SW 1271 (cell line): ENCODE measurements around the gene DISP3.
A peak's percentile ranks its signal among the peaks of the same experiment; 100 is the strongest.

ENCODE experiments used
- DNase-seq, 2 experiments: peaks; one replicate each; lab custom pipeline; 2025; lab: John Stamatoyannopoulos, UW

DISP3 gene

GRCh38 chr1:11543392-11543791 is 64.4 kb downstream of the DISP3 start:
- DNase-seq = no peak

GRCh38 chr1:11543796-11544195 is 64.8 kb downstream of the DISP3 start:
- DNase-seq = no peak

DNA sequence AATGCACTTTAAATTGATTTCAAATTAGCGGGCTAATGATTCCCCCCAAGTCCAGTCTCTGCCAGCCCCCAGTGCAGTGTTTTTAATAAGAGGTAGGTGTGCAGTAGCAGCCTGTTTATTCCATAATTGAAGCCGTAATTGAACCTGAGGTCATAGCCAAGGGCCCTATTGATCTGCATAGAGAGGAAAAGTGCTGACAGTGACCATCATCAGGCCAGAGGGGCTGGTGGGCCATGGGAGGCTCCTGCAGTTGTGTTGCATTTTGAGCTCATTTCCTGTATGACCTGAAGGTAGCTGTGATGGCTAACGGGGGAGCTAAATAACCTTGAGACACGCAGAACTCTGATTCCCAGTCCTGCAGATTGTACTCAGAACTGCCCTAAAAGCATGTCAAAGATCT is 67.5 kb downstream of the DISP3 start:
- DNase-seq = no peak

DNA sequence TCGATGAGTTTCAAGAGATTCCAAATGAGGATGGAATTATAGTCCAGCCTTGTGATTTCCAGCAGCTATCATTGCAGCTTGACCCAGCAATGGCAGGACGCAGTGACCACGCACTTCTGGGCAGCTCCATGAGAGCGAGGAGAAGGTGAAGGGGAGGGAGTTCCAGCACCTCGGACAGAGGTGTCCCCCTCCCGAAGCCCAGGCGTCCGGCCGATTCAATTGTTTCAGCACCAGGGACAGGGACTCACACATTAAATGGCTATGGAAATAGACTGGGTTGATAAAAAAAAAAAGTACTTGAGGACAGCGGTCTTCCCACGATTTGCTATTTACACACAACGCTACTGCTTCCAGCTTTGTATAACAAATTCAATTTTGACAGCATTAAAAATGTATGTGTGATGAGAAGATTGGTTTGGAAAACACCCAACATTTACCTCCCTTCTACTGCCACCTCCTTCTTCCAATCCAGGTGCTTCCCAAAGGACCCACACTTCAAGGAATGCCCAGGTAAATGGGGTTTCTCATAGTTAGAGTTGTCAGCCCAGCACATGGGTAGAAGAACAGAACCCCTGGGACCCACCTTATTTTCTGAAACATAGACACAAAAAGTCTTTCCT is 71.8 kb downstream of the DISP3 start:
- DNase-seq = peak in 1 of 2 experiments; percentile 13

DNA sequence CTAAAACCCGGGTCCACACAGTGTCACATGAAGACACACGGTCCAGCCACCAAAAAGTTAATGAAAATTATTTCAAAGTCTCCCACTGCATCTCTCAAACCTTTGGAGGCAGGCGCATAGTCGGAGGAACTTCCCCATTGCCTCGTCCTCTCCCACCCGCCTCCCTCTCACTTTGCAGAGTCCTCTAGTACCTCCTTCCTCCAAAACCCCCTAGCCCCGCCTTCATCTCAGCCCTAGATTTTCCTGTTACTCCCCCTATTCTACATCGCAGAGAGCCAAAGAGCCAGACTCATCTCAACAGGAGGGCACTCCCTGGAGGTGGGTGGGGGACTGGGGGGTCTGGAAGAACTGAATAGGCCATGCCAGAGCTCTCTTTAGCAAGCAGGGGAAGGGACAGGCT is 79.3 kb downstream of the DISP3 start:
- DNase-seq = no peak

DNA sequence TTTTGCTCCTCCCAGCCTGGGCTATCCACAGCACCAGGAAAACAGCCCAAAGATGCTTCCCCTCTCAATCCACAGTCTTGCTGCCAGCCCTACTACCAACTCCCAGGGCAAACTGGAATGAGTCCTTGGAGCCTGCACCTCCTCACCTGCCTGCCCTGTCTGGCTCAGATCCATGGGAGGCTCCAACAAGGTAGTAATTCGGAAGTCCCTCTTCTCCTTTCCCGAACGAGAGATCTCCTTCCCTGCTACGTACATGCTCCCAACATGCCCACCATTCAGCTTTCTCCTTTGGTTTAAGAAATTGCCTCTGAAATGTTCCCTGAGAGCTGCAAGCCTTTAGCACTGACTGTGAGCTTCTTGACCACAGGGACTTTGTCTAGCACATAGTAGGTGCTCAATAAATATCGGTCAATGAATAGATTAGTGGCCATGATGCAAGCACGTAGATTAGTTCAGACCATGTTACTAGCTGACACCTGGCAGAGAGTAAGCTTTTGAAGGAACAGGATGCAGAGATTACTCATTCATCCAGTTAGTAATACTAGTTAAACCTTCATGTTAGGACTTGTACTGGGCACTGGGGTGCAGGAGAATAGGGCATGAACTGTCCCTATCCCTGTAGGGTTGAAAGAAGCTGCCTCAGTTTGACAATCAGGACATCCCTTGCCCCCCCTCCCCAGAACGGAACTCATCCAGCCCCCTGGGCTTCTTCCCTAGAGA is 80.1 kb downstream of the DISP3 start:
- DNase-seq = no peak

DNA sequence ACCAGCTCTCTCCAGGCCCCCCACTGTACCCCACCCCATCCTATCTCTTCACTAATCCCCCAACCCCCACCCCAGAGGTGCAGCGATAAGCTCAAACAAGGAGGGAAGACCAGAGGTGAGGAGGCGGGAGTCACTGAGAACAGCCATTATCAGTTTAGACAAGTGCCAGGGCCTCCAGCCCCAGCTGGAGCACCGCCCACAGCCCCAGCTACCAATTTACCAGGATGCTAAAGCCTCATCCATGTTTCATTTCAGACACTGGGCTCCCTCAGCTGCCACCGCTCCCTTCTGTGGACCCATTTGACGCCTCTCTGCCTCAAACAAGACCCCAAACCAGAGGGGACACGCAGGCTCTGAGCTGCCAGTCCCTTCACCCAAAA is 80.6 kb downstream of the DISP3 start:
- DNase-seq = no peak

GRCh38 chr1:11560061-11560460 is 81.1 kb downstream of the DISP3 start:
- no peak for DNase-seq

DNA sequence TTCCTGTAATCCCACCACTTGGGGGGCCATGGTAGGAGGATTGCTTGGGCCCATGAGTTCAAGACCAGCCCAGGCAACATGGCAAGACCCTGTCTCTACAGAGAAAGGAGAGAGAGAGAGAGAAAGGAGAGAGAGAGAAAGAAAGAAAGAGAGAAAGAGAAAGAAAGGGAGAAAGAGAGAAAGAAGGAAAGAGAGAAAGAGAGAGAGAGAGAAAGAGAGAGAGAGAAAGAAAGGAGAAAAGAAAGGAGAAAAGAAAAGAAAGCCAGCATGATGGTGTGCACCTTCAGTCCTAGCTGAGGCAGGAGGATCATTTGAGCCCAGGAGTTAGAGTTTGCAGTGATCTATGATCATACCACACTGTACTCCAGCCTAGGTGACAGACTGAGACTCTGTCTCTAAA is 82.8 kb downstream of the DISP3 start:
- no peak for DNase-seq

- DNase-seq = no peak
Observed at GRCh38 chr1:11562664-11563063, 83.7 kb downstream of the DISP3 start.

- DNase-seq = no peak
Observed at GRCh38 chr1:11563560-11564069, 84.7 kb downstream of the DISP3 start.

- no peak for DNase-seq
Observed at GRCh38 chr1:11564237-11564636, 85.3 kb downstream of the DISP3 start.

DNA sequence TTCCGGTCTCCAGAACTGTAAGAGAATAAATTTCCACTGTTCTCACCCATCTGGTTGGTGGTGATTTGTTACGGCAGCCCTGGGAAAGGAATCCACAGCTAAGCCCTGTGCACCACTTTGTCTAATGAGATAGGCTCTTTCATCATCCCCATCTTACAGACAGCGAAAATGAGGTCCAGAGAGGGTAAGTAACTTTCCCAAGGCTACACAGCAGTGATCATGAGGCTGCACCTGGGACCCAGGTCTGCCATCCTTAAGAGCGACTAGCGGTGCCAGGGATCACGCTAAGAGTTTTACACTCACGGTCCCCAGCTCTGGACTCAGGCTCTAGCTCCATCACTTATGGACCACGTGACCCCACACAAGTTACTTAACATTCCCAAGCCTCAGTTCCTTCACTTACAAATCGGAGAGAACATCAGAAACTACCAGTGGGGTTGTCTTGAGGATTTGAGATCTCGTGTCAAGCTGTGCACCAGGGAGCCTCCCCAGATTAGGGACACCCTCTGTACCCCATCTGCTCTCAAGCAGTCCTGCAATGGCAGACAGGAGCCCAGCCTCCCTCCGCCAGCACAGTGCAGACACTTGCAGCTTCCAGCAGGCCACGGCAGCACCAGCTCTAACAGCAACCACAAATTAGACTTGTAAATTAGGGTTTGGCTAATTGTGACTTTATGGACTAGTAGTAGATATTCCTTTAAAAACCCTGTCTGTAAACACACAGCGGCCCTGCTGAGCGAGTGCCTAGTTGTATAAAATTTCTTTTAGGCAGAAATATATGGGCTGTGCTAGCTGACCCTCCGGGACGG is 87.3 kb downstream of the DISP3 start:
- DNase-seq = no peak

GRCh38 chr1:11567244-11568065 is 88.5 kb downstream of the DISP3 start:
- no peak for DNase-seq

GRCh38 chr1:11568687-11569086 is 89.7 kb downstream of the DISP3 start:
- DNase-seq = no peak

- no peak for DNase-seq
Observed at GRCh38 chr1:11569551-11569950, 90.6 kb downstream of the DISP3 start.

DNA sequence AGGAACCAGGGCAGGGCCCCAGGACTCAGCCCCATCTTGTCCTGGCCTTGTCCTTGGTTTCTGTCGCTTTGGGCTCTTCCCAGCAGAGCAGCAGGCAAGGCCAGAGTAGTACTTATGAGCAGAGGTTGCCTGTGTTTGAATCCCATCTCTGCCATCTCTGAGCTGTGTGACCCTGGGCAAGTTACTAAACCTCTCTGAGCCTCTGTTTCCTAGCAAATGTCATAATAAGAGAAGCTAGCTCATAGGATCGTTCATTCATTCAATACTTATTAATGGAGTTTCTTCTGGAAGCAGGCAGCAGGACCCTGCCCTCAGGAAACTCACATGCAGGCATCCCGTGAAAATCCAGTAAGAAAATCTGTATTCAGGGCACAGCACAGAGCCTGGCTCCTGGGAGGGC is 91.0 kb downstream of the DISP3 start:
- no peak for DNase-seq

DNA sequence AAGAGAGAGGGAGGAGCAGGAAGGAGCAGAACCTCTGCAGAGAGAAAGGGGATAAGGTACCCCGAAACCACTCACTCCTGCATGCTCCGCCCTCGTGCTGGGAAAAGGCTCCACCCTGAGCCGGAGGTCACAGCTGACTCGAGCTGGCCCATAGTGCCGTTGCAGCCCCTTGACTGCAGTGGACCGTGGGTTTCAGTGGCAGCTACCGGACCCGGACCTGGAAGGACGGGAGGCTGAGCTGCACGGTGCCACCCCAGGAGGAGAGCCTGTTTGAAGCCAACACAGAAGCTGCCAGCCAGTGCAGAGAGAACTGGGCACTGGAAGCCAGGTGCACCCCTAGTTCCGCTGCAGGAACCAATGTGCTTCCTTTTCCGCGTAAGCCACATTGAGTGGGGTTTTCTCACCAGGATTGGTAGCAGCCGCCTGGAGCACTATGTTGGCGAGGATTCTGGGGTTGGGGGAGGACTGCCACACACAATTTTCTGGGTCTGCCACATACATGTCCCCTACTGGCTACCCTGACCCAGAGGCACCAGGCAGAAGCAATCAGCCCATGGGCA is 91.9 kb downstream of the DISP3 start:
- DNase-seq = no peak

- DNase-seq = no peak
Observed at GRCh38 chr1:11571906-11572616, 93.1 kb downstream of the DISP3 start.

DNA sequence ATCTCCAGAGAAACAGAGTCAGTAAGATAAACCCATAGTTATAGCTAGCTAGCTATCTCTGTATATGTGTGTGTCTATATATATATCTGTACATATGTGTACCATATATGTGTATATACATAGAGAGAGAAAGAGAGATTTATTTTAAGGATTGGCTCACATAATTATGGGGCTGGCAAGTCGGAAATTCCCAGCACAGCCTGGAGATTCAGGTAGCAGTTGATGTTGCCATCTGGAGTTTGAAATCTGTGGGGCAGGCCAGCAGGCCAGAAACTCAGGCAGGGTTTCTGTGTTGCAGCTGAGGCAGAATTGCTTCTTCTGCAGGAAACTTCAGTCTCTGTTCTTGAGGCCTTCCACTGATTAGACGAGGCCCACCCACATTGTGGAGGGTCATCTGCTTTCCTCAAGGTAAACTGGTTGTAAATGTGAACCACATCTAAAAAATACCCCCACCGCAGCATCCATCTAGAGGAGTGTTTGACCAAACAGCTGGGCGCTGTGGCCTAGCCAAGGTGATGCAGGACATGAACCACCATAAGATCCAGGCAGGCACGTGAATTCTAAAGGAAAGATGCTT is 94.2 kb downstream of the DISP3 start:
- no peak for DNase-seq

- no peak for DNase-seq
Observed at GRCh38 chr1:11575553-11575952, 96.6 kb downstream of the DISP3 start.
